Activated T-helper 1 cell treated with anti-CD3 and anti-CD28 coated beads, Interleukin-12 subunit alpha, Interleukin-12 subunit beta, Interleukin-2, Interleukin-4 antibody, amounts not matched to agents 30 ng/mL and 10 ng/mL and 1 ng/mL, durations not matched to agents 14 hours and 24 hours and 36 hours (primary cell): ENCODE results near the gene CAPN1. TPM values are rescaled to one million over a fixed set of nuclear protein-coding genes. Genes with fewer than 3 reads are reported as not detected.

Experiments used
- DNase-seq: peaks from one replicate; pipeline ENCODE4 v3.0.0; 2021; ENCODE audit warnings: low spot score
- H3K27ac Mint-ChIP-seq: one replicate; pipeline ENCODE4 v1.8.0; 2021; ENCODE audit warnings: mild to moderate bottlenecking, mixed read lengths
- H3K27me3 Mint-ChIP-seq: one replicate; pipeline ENCODE4 v1.8.0; 2022; ENCODE audit warnings: mild to moderate bottlenecking, moderate library complexity, mixed read lengths; ENCODE audit not compliant: insufficient read depth
- H3K36me3 Mint-ChIP-seq: one replicate; pipeline ENCODE4 v1.8.0; 2021; ENCODE audit warnings: low read depth, mixed read lengths
- H3K4me1 Mint-ChIP-seq: one replicate; pipeline ENCODE4 v1.8.0; 2021; ENCODE audit warnings: low read depth, mixed read lengths
- H3K4me3 Mint-ChIP-seq: one replicate; pipeline ENCODE4 v1.8.0; 2021; ENCODE audit warnings: mild to moderate bottlenecking, moderate library complexity, mixed read lengths
- H3K9me3 Mint-ChIP-seq: one replicate; pipeline ENCODE4 v1.8.0; 2021; ENCODE audit warnings: mixed read lengths
- intact Hi-C: fragments of 100-400 bp; cut with micrococcal nuclease; formaldehyde crosslinking; loops from one replicate; pipeline ENCODE4 v1.15.1; 2024
- total RNA-seq: library from RNA; stranded (reverse); gene quantifications from 2 replicates; pipeline ENCODE4 v1.2.3, GENCODE V29; 2022

The CAPN1 gene
- total RNA-seq, 1 donor from 2014 or later = 93.5 TPM

GRCh38 chr11:65209711-65210360 lies 28.1 kb downstream of the CAPN1 start:
- no peaks in the 10 kb centered on the region for H3K9me3 Mint-ChIP-seq
- intact Hi-C loops = no loop called here
- DNase-seq = no peak

DNA sequence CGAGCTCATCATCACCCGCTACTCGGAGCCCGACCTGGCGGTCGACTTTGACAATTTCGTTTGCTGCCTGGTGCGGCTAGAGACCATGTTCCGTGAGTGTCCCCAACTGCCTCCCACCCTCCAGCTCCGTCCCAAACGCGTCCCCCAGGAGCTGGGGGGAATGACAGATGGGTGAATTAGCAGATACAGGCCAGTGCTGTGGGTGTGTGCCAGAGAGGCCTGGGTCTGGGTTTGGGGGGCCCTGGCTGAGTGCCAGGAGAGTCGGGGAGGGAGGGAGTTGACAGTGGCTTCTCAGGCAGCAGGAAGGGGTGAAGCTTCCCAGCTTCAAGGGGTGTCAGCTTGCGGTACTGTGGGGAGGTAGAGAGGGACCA lies 28.6 kb downstream of the CAPN1 start:
- peaks cover 21% of the 10 kb centered on the region for H3K36me3 Mint-ChIP-seq
- no peak overlapping the region for H3K4me3 Mint-ChIP-seq
- H3K27me3 Mint-ChIP-seq = no peaks in the 10 kb centered on the region
- intact Hi-C loops = no loop called here
- no peak for DNase-seq
- peaks cover 6% of the 10 kb centered on the region for H3K4me1 Mint-ChIP-seq
- H3K27ac Mint-ChIP-seq = no peak overlapping the region
- H3K9me3 Mint-ChIP-seq = peaks cover under 1% of the 10 kb centered on the region

More at GRCh38 chr11:65209711-65210360, 28.1 kb downstream of the CAPN1 start:
- Mint-ChIP-seq H3K27ac (no peak overlapping the region), H3K4me1 (peaks cover 5% of the 10 kb centered on the region), H3K4me3 (no peak overlapping the region), H3K27me3 (no peaks in the 10 kb centered on the region), H3K36me3 (peaks cover 20% of the 10 kb centered on the region)

- H3K4me3 Mint-ChIP-seq = no peak overlapping the region
- H3K4me1 Mint-ChIP-seq = peaks cover 10% of the 10 kb centered on the region
- intact Hi-C loops = no loop called here
- no peak overlapping the region for H3K27ac Mint-ChIP-seq
- no peak for DNase-seq
- peaks cover 2% of the 10 kb centered on the region for H3K27me3 Mint-ChIP-seq
- H3K9me3 Mint-ChIP-seq = peaks cover 4% of the 10 kb centered on the region
- H3K36me3 Mint-ChIP-seq = peaks cover 22% of the 10 kb centered on the region
These were observed 29.0 kb downstream of the CAPN1 start for GRCh38 chr11:65210748-65211147.

DNA sequence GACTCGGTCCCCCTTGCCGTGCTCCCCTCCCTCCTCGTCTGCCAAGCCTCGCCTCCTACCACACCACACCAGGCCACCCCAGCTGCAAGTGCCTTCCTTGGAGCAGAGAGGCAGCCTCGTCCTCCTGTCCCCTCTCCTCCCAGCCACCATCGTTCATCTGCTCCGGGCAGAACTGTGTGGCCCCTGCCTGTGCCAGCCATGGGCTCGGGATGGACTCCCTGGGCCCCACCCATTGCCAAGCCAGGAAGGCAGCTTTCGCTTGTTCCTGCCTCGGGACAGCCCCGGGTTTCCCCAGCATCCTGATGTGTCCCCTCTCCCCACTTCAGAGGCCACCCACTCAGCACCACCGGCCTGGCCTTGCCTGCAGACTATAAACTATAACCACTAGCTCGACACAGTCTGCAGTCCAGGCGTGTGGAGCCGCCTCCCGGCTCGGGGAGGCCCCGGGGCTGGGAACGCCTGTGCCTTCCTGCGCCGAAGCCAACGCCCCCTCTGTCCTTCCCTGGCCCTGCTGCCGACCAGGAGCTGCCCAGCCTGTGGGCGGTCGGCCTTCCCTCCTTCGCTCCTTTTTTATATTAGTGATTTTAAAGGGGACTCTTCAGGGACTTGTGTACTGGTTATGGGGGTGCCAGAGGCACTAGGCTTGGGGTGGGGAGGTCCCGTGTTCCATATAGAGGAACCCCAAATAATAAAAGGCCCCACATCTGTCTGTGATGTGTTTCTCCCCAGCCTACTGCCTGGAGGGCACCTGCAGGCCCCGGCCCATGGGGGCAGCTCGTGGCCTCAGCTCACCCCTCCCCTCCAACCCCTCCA lies 29.8 kb downstream of the CAPN1 start:
- intact Hi-C loops = no loop called here
- Mint-ChIP-seq H3K36me3 (peaks cover 20% of the 10 kb centered on the region), H3K27ac (no peak overlapping the region), H3K4me3 (no peak overlapping the region), H3K27me3 (peaks cover 3% of the 10 kb centered on the region), H3K9me3 (peaks cover 5% of the 10 kb centered on the region), H3K4me1 (peaks cover 11% of the 10 kb centered on the region)
- DNase-seq = no peak

GRCh38 chr11:65212226-65212801 lies 30.6 kb downstream of the CAPN1 start:
- Mint-ChIP-seq H3K9me3 (peaks cover 5% of the 10 kb centered on the region), H3K4me3 (no peak overlapping the region), H3K27me3 (peaks cover 3% of the 10 kb centered on the region), H3K27ac (no peak overlapping the region), H3K4me1 (peaks cover 11% of the 10 kb centered on the region), H3K36me3 (peaks cover 15% of the 10 kb centered on the region)
- DNase-seq = no peak
- intact Hi-C loops = no loop called here

DNA sequence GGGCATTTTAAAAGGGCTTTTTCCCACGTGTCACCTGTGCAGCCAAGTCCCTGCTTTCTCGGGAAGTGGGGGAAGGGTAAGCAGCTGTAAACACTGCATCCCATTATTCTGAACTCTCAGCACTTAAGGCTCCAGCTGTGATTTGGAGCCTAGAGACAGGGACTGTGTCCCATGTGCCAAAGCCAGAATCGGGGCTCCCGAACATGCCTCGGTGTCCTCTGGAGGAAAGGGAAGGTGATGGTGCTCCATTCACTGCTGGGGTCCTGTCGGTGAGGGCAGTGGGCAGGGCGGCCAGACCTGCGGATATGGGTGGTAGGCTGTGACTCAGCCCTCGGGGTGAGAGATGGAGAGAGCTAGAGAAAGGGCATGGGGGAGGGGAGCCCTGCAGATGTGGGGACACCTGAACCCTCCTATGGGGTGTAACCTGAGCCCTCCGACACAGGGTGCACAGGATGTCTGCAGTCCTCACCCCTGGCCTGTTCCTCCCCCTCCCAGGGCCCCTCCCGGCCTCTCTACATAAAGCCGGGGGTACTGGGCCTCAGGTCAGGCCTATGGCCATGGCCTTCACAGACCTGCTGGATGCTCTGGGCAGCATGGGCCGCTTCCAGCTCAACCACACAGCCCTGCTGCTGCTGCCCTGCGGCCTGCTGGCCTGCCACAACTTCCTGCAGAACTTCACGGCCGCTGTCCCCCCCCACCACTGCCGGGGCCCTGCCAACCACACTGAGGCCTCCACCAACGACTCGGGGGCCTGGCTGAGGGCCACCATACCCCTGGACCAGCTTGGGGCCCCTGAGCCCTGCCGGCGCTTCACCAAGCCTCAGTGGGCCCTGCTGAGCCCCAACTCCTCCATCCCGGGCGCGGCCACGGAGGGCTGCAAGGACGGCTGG lies 31.8 kb downstream of the CAPN1 start:
- Mint-ChIP-seq H3K4me1 (peaks cover 11% of the 10 kb centered on the region), H3K4me3 (no peak overlapping the region), H3K36me3 (peaks cover 15% of the 10 kb centered on the region), H3K27me3 (peaks cover 3% of the 10 kb centered on the region), H3K9me3 (peaks cover 5% of the 10 kb centered on the region), H3K27ac (peak overlapping the region; percentile 68)
- DNase-seq = no peak
- intact Hi-C loops = no loop called here

- no peak overlapping the region for H3K4me3 Mint-ChIP-seq
- peaks cover 5% of the 10 kb centered on the region for H3K9me3 Mint-ChIP-seq
- DNase-seq = no peak
- H3K4me1 Mint-ChIP-seq = peaks cover 12% of the 10 kb centered on the region
- H3K27ac Mint-ChIP-seq = no peak overlapping the region
- intact Hi-C loops = no loop called here
- peaks cover 9% of the 10 kb centered on the region for H3K36me3 Mint-ChIP-seq
- peaks cover 3% of the 10 kb centered on the region for H3K27me3 Mint-ChIP-seq
These were observed 32.6 kb downstream of the CAPN1 start for GRCh38 chr11:65214212-65214845.

DNA sequence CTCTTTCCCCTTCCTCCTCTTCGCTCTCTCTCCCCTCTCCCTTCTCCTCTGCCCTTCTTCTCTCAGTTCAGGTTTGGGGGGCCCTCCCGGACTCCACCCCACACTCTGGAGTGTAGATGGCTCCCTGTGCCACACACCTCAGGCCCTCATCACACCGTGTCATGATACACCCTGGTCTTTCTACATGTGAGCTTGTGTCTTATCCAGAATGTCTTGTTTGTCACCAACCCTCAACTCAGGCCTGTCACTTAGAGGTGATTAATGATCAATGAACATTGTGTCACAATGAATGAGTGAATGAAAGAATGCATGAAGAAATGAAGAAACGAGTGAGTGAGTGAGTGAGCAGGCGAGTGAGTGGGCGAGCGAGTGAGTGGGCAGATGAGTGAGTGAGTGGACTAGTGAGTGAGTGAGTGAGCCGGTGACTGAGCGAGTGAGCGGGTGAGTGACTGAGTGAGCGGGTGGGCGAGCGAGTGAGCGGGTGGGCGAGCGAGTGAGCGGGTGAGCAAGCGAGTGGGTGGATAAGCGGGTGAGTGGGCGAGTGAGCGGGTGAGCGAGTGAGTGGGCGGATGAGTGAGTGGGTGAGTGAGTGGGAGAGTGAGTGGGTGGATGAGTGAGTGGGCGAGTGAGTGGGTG lies 33.8 kb downstream of the CAPN1 start:
- Mint-ChIP-seq H3K4me3 (peak overlapping the region; percentile 63), H3K27me3 (peaks cover 3% of the 10 kb centered on the region), H3K9me3 (peaks cover 5% of the 10 kb centered on the region), H3K4me1 (peaks cover 18% of the 10 kb centered on the region), H3K27ac (peak overlapping the region; percentile 100), H3K36me3 (peaks cover 5% of the 10 kb centered on the region)
- no peak for DNase-seq
- intact Hi-C loops = no loop called here

- Mint-ChIP-seq H3K4me3 (no peak overlapping the region), H3K4me1 (peaks cover 18% of the 10 kb centered on the region), H3K9me3 (peaks cover 5% of the 10 kb centered on the region), H3K27me3 (peaks cover 6% of the 10 kb centered on the region), H3K27ac (peak overlapping the region; percentile 76), H3K36me3 (peaks cover 5% of the 10 kb centered on the region)
- DNase-seq = no peak
- intact Hi-C loops = no loop called here
These were observed 35.1 kb downstream of the CAPN1 start for GRCh38 chr11:65216830-65217229.

DNA sequence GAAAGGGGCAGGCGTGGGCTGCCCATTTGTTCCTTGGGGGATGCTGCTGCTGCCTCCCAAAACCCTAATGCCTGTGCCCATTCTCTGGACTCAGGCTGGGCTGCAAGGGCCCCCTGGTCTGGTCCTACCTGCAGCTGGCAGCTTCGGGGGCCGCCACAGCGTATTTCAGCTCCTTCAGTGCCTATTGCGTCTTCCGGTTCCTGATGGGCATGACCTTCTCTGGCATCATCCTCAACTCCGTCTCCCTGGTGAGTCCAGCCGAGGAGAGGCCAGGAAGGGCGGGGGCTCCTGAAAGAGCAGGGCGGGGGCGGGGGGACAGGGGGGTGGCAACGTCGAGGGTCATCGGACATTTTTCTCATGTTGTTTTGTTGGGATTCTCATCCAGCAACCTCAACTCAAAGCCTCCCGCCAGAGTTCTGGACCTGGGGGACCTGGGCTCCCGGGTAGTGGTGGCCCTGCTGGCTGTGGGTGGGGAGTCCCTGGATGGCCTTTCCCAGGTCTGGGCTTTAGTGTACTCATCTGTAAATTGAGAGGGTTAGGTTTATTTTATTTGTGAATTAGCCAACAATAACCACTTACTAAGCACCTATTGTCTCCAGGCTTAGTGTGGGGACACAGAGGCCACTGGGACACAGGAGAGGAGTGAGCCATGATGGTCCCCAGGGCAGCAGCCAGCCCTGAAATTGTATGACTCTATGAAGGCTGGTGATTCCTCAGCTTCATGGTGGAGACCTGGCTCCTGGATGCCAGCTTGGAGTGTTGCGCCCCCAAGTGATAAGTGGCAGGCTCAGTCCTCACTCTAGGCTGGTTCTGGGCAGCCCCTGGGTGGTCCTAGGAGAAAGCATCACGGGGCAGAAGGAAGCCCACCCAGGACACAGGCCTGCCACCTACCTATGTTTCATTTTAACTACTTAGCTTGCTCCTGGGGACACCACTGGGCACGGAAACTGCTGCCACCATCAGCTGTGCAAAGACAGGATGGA lies 36.0 kb downstream of the CAPN1 start:
- Mint-ChIP-seq H3K27me3 (peaks cover 6% of the 10 kb centered on the region), H3K4me3 (no peak overlapping the region), H3K4me1 (peaks cover 18% of the 10 kb centered on the region), H3K27ac (peak overlapping the region; percentile 76), H3K9me3 (peaks cover 5% of the 10 kb centered on the region), H3K36me3 (peaks cover 5% of the 10 kb centered on the region)
- DNase-seq = no peak
- intact Hi-C loops = no loop called here

DNA sequence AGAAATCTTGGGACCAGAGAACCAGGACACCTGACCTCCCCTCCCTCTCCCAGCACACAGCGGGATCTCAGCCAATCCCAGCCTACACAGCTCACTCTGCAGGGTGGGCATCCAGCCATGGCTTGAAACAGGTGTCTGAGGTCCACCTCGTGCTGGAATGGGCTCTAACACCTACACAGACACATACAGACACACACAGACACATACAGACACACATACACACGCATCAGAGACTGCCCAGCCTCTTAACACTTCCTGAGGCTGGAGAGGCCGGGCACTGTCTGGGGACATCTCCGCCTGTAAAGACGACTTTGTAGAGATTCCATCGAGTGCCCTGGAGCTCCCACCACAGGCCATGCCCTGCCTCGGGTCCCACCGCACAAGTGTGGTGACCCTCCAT lies 36.7 kb downstream of the CAPN1 start:
- H3K9me3 Mint-ChIP-seq = peaks cover 5% of the 10 kb centered on the region
- H3K36me3 Mint-ChIP-seq = peaks cover 5% of the 10 kb centered on the region
- H3K4me1 Mint-ChIP-seq = peaks cover 14% of the 10 kb centered on the region
- intact Hi-C loops = no loop called here
- peaks cover 6% of the 10 kb centered on the region for H3K27me3 Mint-ChIP-seq
- no peak for DNase-seq
- H3K4me3 Mint-ChIP-seq = no peak overlapping the region
- H3K27ac Mint-ChIP-seq = no peak overlapping the region
